ENCODE measurements around the gene CLDN7. TPM values are rescaled to one million over a fixed set of nuclear protein-coding genes. Genes with fewer than 3 reads are reported as not detected.

The CLDN7 gene
- total and polyA plus RNA-seq, 12 donors = 1.6 to 35.6 (median 6.8) TPM

DNA sequence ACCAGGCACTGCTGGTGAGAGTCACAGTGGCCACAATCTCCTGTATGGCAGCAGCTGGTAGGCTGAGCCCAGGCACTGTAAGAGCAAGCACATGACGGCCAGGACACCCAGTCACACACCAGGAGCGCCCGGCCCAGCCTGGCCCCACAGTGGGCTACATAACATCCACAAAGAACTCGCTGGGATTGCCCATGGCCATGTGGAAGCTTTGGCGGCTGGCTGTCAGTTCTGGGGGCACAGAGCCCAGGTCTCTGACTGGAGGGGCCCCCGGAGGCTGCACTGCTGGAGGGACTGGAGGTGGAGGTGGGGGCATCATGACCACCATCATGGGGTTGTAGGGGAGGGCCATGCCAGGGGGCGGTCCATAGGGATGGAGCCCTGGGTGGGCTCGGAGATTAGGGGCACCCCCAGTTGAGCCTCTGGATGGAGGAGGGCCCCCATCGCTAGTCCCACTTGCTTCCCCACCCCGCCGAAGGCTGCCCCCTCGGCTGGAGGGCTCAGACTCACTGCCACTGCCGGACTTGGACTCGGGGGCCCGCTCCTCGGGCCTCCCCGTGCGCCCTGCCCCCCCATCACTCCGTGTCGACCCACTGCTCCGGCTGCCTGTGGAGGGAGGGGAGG lies 36.5 kb downstream of the CLDN7 start:
- H3K36me3 ChIP-seq (replicated peaks in 1 of 2) = peaks cover 0 to 86% of the 10 kb centered on the region in 2 donors
- peak in 3 of 7 donors; percentile 60 to 69 (median 64) for DNase-seq
- H3K27ac ChIP-seq = peak overlapping the region in 4 of 5 donors; percentile 16 to 59 (median 54)
- WGBS, 4 donors = 53 to 81% (median 76%) methylated on average over 4 to 21 of the region's 21 CpGs
- H3K4me3 ChIP-seq = no peak overlapping the region
- H3K9me3 ChIP-seq (replicated peaks in 1 of 3) = no peaks in the 10 kb centered on the region
- peak in 1 of 2 donors; percentile 12 for TF ChIP-seq POLR2A (IDR thresholded peaks at IDR 0.05)
- TF ChIP-seq CTCF (IDR thresholded peaks at IDR 0.05) = no peak
- no peaks in the 10 kb centered on the region for H3K27me3 ChIP-seq
- peaks cover 22 to 38% of the 10 kb centered on the region in 2 donors for H3K4me1 ChIP-seq (replicated peaks in 1 of 2)
- intact Hi-C loops (cut with DNase I) = no loop called here

- no peaks in the 10 kb centered on the region for H3K27me3 ChIP-seq
- H3K9me3 ChIP-seq (replicated peaks in 1 of 3) = no peaks in the 10 kb centered on the region
- 24 to 46% (median 43%) methylated on average over 10 to 15 of the region's 15 CpGs; no CpG with 5 or more reads in 1 of the 4 donors for WGBS, 4 donors
- intact Hi-C loops (cut with DNase I) = no loop called here
- peak overlapping the region in 4 of 5 donors; percentile 16 to 100 (median 58) for H3K27ac ChIP-seq
- H3K4me3 ChIP-seq = no peak overlapping the region
- no peak for TF ChIP-seq CTCF (IDR thresholded peaks at IDR 0.05)
- TF ChIP-seq POLR2A (IDR thresholded peaks at IDR 0.05) = no peak
- peak in 4 of 7 donors; percentile 55 to 68 (median 66) for DNase-seq
- H3K36me3 ChIP-seq (replicated peaks in 1 of 2) = peaks cover 0 to 77% of the 10 kb centered on the region in 2 donors
- peaks cover 26 to 43% of the 10 kb centered on the region in 2 donors for H3K4me1 ChIP-seq (replicated peaks in 1 of 2)
Measured at GRCh38 chr17:7224661-7225111, 37.6 kb downstream of the CLDN7 start.

DNA sequence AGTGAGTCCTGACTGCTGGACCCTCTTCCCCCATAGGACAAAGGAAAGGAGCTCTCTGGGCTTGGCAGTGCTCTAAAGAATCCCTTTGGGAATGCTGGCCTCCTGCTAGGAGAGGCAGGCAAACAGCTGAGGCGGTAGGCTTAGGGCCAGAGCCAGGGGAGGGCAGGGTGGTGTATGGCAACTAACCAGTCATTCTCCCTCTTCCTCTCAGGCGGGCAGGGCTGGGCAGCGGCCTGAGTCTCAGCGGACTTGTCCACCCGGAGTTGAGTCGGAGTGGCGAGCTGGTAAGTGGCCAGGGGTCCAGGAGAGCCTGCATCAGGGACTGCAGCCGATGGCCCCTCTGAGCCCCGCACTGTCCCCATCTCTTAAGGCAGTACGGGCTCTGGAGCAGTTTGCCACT lies 38.2 kb downstream of the CLDN7 start:
- Histone ChIP-seq H3K4me1 (replicated peaks in 1 of 2) (peaks cover 26 to 47% of the 10 kb centered on the region in 2 donors), H3K4me3 (no peak overlapping the region), H3K27ac (peak overlapping the region in 4 of 5 donors; percentile 38 to 100 (median 44)), H3K27me3 (no peaks in the 10 kb centered on the region), H3K9me3 (replicated peaks in 1 of 3) (no peaks in the 10 kb centered on the region), H3K36me3 (replicated peaks in 1 of 2) (peaks cover 0 to 71% of the 10 kb centered on the region in 2 donors)
- peak in 4 of 7 donors; percentile 51 to 66 (median 61) for DNase-seq
- intact Hi-C loops (cut with DNase I) = no loop called here
- WGBS, 4 donors = 32 to 55% (median 40%) methylated on average over 1 to 10 of the region's 10 CpGs
- TF ChIP-seq CTCF (IDR thresholded peaks at IDR 0.05) = no peak
- peak in 1 of 2 donors; percentile 27 for TF ChIP-seq POLR2A (IDR thresholded peaks at IDR 0.05)

- WGBS, 4 donors = 67 to 73% (median 72%) methylated on average over 1 to 4 of the region's 4 CpGs
- Histone ChIP-seq H3K27ac (peak overlapping the region in 3 of 5 donors; percentile 38 to 100 (median 51)), H3K27me3 (no peaks in the 10 kb centered on the region), H3K4me1 (replicated peaks in 1 of 2) (peaks cover 26 to 54% of the 10 kb centered on the region in 2 donors), H3K4me3 (no peak overlapping the region), H3K9me3 (replicated peaks in 1 of 3) (no peaks in the 10 kb centered on the region), H3K36me3 (replicated peaks in 1 of 2) (peaks cover 0 to 64% of the 10 kb centered on the region in 2 donors)
- peak in 1 of 7 donors; percentile 48 for DNase-seq
- intact Hi-C loops (cut with DNase I) = no loop called here
- TF ChIP-seq CTCF (IDR thresholded peaks at IDR 0.05) (no peak), POLR2A (IDR thresholded peaks at IDR 0.05) (no peak)
Measured at GRCh38 chr17:7223375-7223774, 38.9 kb downstream of the CLDN7 start.

Measured in adrenal gland (tissue), 12 donors.